ENCODE results near the gene DDX31.

DDX31 gene

GRCh38 chr9:132672413-132672690 lies 2.6 kb upstream of the DDX31 start:
- DNase-seq (ENCODE audit: low read depth in 1 of 2, low spot score in 1 of 2), result no peak
- Histone ChIP-seq H3K4me3 (replicated peaks; ENCODE audit: insufficient read depth, low read length) (peak overlapping the region; percentile 10; the same call in 1 of the 2 replicates), H3K27ac (replicated peaks) (no peak overlapping the region)

GRCh38 chr9:132671620-132672412 lies 2.0 kb upstream of the DDX31 start:
- peak overlapping the region; percentile 97 for H3K4me3 ChIP-seq (replicated peaks; ENCODE audit: insufficient read depth, low read length)
- TF ChIP-seq GABPA (IDR thresholded peaks at IDR 0.05; ENCODE audit: low read depth) (no peak), SPI1 (IDR thresholded peaks at IDR 0.05; ENCODE audit: borderline replicate concordance, low read depth) (no peak), POLR2AphosphoS5 (IDR thresholded peaks at IDR 0.05; ENCODE audit: low read depth) (no peak), CTCF (IDR thresholded peaks at IDR 0.05; ENCODE audit: insufficient read depth, low read length) (no peak), REST (IDR thresholded peaks at IDR 0.05; ENCODE audit: insufficient replicate concordance, low read depth) (no peak)
- H3K27ac ChIP-seq (replicated peaks), result no peak overlapping the region
- H3K27me3 ChIP-seq (ENCODE audit: insufficient read depth, poor library complexity, severe bottlenecking), result no peaks in the 10 kb centered on the region
- DNase-seq (ENCODE audit: low read depth in 1 of 2, low spot score in 1 of 2), result no peak

More at GRCh38 chr9:132672413-132672690, 2.6 kb upstream of the DDX31 start:
- TF ChIP-seq GABPA (IDR thresholded peaks at IDR 0.05; ENCODE audit: low read depth) (no peak), SPI1 (IDR thresholded peaks at IDR 0.05; ENCODE audit: borderline replicate concordance, low read depth) (peak; percentile 18; the same call in 1 of the 2 replicates)
- no peaks in the 10 kb centered on the region for H3K27me3 ChIP-seq (ENCODE audit: insufficient read depth, poor library complexity, severe bottlenecking)

GRCh38 chr9:132670457-132671391 lies 941 bp upstream of the DDX31 start, which contains the start of gene GTF3C4:
GTF3C4 (plus strand) TSS chr9:132670464; CDS start chr9:132670599, 135 bp downstream.
- peak within 1 kb of the TSS; percentile 97 for H3K27ac ChIP-seq (replicated peaks)
- no peaks in the 10 kb centered on the region for H3K27me3 ChIP-seq (ENCODE audit: insufficient read depth, poor library complexity, severe bottlenecking)
- TF ChIP-seq SPI1 (IDR thresholded peaks at IDR 0.05; ENCODE audit: borderline replicate concordance, low read depth) (no peak), POLR2AphosphoS5 (IDR thresholded peaks at IDR 0.05; ENCODE audit: low read depth) (no peak), REST (IDR thresholded peaks at IDR 0.05; ENCODE audit: insufficient replicate concordance, low read depth) (no peak), GABPA (IDR thresholded peaks at IDR 0.05; ENCODE audit: low read depth) (no peak), CTCF (IDR thresholded peaks at IDR 0.05; ENCODE audit: insufficient read depth, low read length) (no peak)
- peak in 1 of 2 experiments; percentile 29 for DNase-seq (ENCODE audit: low read depth in 1 of 2, low spot score in 1 of 2)
- peak within 1 kb of the TSS; percentile 97 for H3K4me3 ChIP-seq (replicated peaks; ENCODE audit: insufficient read depth, low read length)

GRCh38 chr9:132669319-132669697 lies 475 bp downstream of the DDX31 start:
- Histone ChIP-seq H3K4me3 (replicated peaks; ENCODE audit: insufficient read depth, low read length) (peak overlapping the region; percentile 97), H3K27me3 (ENCODE audit: insufficient read depth, poor library complexity, severe bottlenecking) (no peaks in the 10 kb centered on the region), H3K27ac (replicated peaks) (peak overlapping the region; percentile 97)
- no peak for DNase-seq (ENCODE audit: low read depth in 1 of 2, low spot score in 1 of 2)
- TF ChIP-seq POLR2AphosphoS5 (IDR thresholded peaks at IDR 0.05; ENCODE audit: low read depth) (no peak), REST (IDR thresholded peaks at IDR 0.05; ENCODE audit: insufficient replicate concordance, low read depth) (no peak), SPI1 (IDR thresholded peaks at IDR 0.05; ENCODE audit: borderline replicate concordance, low read depth) (no peak)
